Endothelial cell of umbilical vein (primary cell): ENCODE measurements around the gene C4orf33. TPM values are rescaled to one million over a fixed set of nuclear protein-coding genes. Genes with fewer than 3 reads are reported as not detected.

ENCODE experiments used
- BruUV-seq: library from RNA; stranded (reverse); fragments of 400-500 nt; replicated peaks from 2 replicates; lab custom pipeline; 2021; lab: Mats Ljungman, UMichigan
- CTCF ChIA-PET: fragments of 300-600, 350-600 bp; sonication (Branson Sonifier 250); formaldehyde crosslinking; loops from one replicate; lab custom pipeline; 2021; ENCODE audit warnings: antibody characterized with exemption, inconsistent platforms; lab: Charles Lee
- POLR2A ChIA-PET: fragments of 300-600, 350-600 bp; sonication (Branson Sonifier 250); formaldehyde crosslinking; loops from one replicate; lab custom pipeline; 2021; ENCODE audit warnings: antibody characterized with exemption, inconsistent platforms; lab: Charles Lee
- DNase-seq: peaks from one replicate; pipeline ENCODE4 v3.0.0-alpha.2; 2011; ENCODE audit warnings: low read depth, low spot score
- FAIRE-seq: peaks from 2 replicates; lab custom pipeline; 2011; peaks lifted over from hg19 to GRCh38; lab: Jason Lieb, UNC
- H2AFZ ChIP-seq: 2 replicates; pipeline ENCODE4 v1.6.0; 2012; ENCODE audit warnings: low read depth, low read length, control low read depth, inconsistent platforms
- H3K27ac ChIP-seq: 2 replicates; pipeline ENCODE4 v1.5.1; 2011; ENCODE audit warnings: low read depth, mild to moderate bottlenecking, control low read depth, low read length, moderate library complexity; ENCODE audit not compliant: insufficient read depth
- H3K27me3 ChIP-seq, 2 experiments: 2 replicates each; pipeline versions ENCODE4 v1.6.0 to v1.6.1; 2011; ENCODE audit warnings: low read length in 2 of 2, mixed read lengths in 1 of 2; ENCODE audit not compliant: control insufficient read depth in 2 of 2, insufficient read depth in 2 of 2
- H3K36me3 ChIP-seq, 2 experiments: 2 replicates in 1 of 2; 3 replicates in 1 of 2; pipeline ENCODE4 v1.5.1; 2011; ENCODE audit warnings: low read length in 2 of 2, mild to moderate bottlenecking in 1 of 2, moderate library complexity in 1 of 2; ENCODE audit not compliant: control insufficient read depth in 2 of 2, insufficient read depth in 2 of 2; ENCODE audit errors: extremely low read depth in 1 of 2
- H3K4me1 ChIP-seq: 3 replicates; pipeline ENCODE4 v1.5.1; 2011; ENCODE audit warnings: mild to moderate bottlenecking, low read length; ENCODE audit not compliant: control insufficient read depth, insufficient read depth; ENCODE audit errors: extremely low read depth
- H3K4me2 ChIP-seq: 2 replicates; pipeline ENCODE4 v1.6.1; 2011; ENCODE audit warnings: low read length, control low read depth, mixed read lengths; ENCODE audit not compliant: insufficient read depth
- H3K4me3 ChIP-seq, 3 experiments: fragments of 200-600 bp in 1 of 3; sonication (generic), shearing (Covaris generic) in 1 of 3; replicated peaks in 1 of 3; 2 replicates each; pipeline ENCODE4 v1.5.1; 2011 to 2016; ENCODE audit warnings: control low read depth in 3 of 3, low read length in 3 of 3, mild to moderate bottlenecking in 2 of 3, inconsistent platforms in 1 of 3, low read depth in 1 of 3, moderate library complexity in 1 of 3; ENCODE audit not compliant: insufficient read depth in 1 of 3
- H3K79me2 ChIP-seq: 2 replicates; pipeline ENCODE4 v1.6.0; 2012; ENCODE audit warnings: low read length, inconsistent platforms; ENCODE audit not compliant: control insufficient read depth, insufficient read depth
- H3K9ac ChIP-seq: replicated peaks from 2 replicates; pipeline ENCODE3; 2011; ENCODE audit warnings: low read length, control low read depth; ENCODE audit not compliant: insufficient read depth; ENCODE audit errors: extremely low read depth
- H3K9me1 ChIP-seq: replicated peaks from 3 replicates; pipeline ENCODE4 v1.6.0; 2011; ENCODE audit warnings: mild to moderate bottlenecking, low read length; ENCODE audit not compliant: control insufficient read depth, insufficient read depth; ENCODE audit errors: extremely low read depth
- H3K9me3 ChIP-seq: replicated peaks from 2 replicates; pipeline ENCODE4 v1.5.1; 2012; ENCODE audit warnings: low read length, inconsistent platforms; ENCODE audit not compliant: control insufficient read depth, insufficient read depth
- H4K20me1 ChIP-seq: replicated peaks from 2 replicates; pipeline ENCODE3; 2011; ENCODE audit warnings: mild to moderate bottlenecking, low read length; ENCODE audit not compliant: control insufficient read depth, insufficient read depth; ENCODE audit errors: extremely low read depth
- CTCF ChIP-seq, 2 donors: IDR thresholded peaks; 1 replicate in 1 of 2; 2 replicates in 1 of 2; pipeline ENCODE4 v1.5.1; 2011; ENCODE audit warnings: low read length in 2 of 2, mild to moderate bottlenecking in 2 of 2, moderate library complexity in 2 of 2, control low read depth in 1 of 2, inconsistent platforms in 1 of 2, low read depth in 1 of 2; ENCODE audit not compliant: insufficient read depth in 1 of 2; ENCODE audit errors: extremely low read depth in 1 of 2
- EZH2 ChIP-seq: IDR thresholded peaks from 2 replicates; pipeline ENCODE4 v1.6.1; 2012; ENCODE audit warnings: borderline replicate concordance, low read depth, mild to moderate bottlenecking, moderate library complexity, low read length, inconsistent platforms; ENCODE audit not compliant: severe bottlenecking
- FOS ChIP-seq: IDR thresholded peaks from 2 replicates; pipeline ENCODE4 v1.6.1; 2011; ENCODE audit warnings: mild to moderate bottlenecking, low read length, moderate library complexity, borderline replicate concordance; ENCODE audit not compliant: insufficient read depth
- GATA2 ChIP-seq: IDR thresholded peaks from 2 replicates; pipeline ENCODE4 v1.7.0; 2011; ENCODE audit warnings: low read depth, mild to moderate bottlenecking, moderate library complexity, mixed read lengths, low read length; ENCODE audit not compliant: insufficient read length, insufficient read depth
- JUN ChIP-seq: IDR thresholded peaks from 2 replicates; pipeline ENCODE4 v1.6.1; 2011; ENCODE audit warnings: borderline replicate concordance, low read depth; ENCODE audit not compliant: insufficient read length, insufficient read depth
- MYC ChIP-seq: IDR thresholded peaks from one replicate; pipeline ENCODE4 v1.6.1; 2011; ENCODE audit warnings: mild to moderate bottlenecking, low read depth, low read length
- POLR2A ChIP-seq: IDR thresholded peaks from 2 replicates; pipeline ENCODE4 v1.6.1; 2012; ENCODE audit warnings: low read depth, mild to moderate bottlenecking, control low read depth, low read length
- POLR2AphosphoS5 ChIP-seq: IDR thresholded peaks from 2 replicates; pipeline ENCODE4 v1.6.1; 2012; ENCODE audit warnings: low read depth, mild to moderate bottlenecking, control low read depth, low read length, moderate library complexity; ENCODE audit not compliant: insufficient read depth
- dilution Hi-C: fragments of 300-500 bp; cut with MboI; formaldehyde crosslinking; loops from one replicate; pipeline ENCODE4 v1.15.0; 2019; ENCODE audit warnings: low sequenced_read_pairs; ENCODE audit not compliant: extremely low pct_ligation_motif_present
- intact Hi-C: fragments of 100-400 bp; cut with micrococcal nuclease; formaldehyde crosslinking; loops from one replicate; pipeline ENCODE4 v1.10.0; 2022
- polyA plus RNA-seq, 4 experiments: library from polyadenylated mRNA; depleted of rRNA in 3 of 4; stranded (reverse) in 3 of 4; unstranded in 1 of 4; fragments of >200 nt; gene quantifications; 2 replicates each; pipeline versions ENCODE4 v1.2.1 to v1.2.3, GENCODE V29; 2011 to 2012; ENCODE audit warnings: missing spikeins in 1 of 4
- total RNA-seq: library from RNA; stranded (reverse); gene quantifications from 2 replicates; pipeline ENCODE4 v1.2.3, GENCODE V29; 2021
- TF ChIP-seq, protein P1 (sequence below): IDR thresholded peaks from 2 replicates; pipeline ENCODE4 v1.6.1; 2011; ENCODE audit not compliant: insufficient read depth, insufficient read length

Gene C4orf33
- total and polyA plus RNA-seq, 2 donors (not counting 3 experiments of a cell fraction or from before 2014, with no cell fraction given): 2.6 to 9.4 TPM

DNA sequence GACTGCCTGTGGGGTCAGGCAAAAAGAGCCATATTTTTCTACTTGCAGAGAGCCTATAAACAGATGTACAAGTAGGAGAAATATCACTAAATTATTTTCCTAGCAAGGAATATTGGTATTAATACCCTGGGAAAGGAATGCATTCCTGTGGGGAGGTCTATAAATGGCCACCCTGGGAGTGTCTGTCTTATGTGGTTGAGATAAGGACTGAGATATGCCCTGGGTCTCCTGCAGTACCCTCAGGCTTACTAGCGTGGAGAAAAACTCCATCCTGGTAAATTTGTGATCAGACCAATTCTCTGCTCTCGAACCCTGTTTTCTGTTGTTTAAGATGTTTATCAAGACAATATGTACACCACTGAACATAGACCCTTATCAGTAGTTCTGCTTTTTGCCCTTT, 35.4 kb downstream of the C4orf33 start:
- H3K27ac ChIP-seq: no peak overlapping the region
- H3K27me3 ChIP-seq: no peaks in the 10 kb centered on the region
- intact Hi-C loops: no loop called here
- dilution Hi-C loops: no loop called here
- TF ChIP-seq MYC: no peak
- no peak for TF ChIP-seq GATA2
- no peak for TF ChIP-seq JUN
- TF ChIP-seq, protein P1, sequence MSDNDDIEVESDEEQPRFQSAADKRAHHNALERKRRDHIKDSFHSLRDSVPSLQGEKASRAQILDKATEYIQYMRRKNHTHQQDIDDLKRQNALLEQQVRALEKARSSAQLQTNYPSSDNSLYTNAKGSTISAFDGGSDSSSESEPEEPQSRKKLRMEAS: no peak
- TF ChIP-seq FOS: no peak
- no peak for TF ChIP-seq POLR2A
- TF ChIP-seq EZH2: no peak
- TF ChIP-seq CTCF (IDR thresholded peaks at IDR 0.05; ENCODE audit: extremely low read depth in 1 of 2, insufficient read depth in 1 of 2, low read depth in 1 of 2, low read length in 2 of 2): no peak
- no peak for TF ChIP-seq POLR2AphosphoS5
- H3K79me2 ChIP-seq: no peaks in the 10 kb centered on the region
- no peak overlapping the region for H3K4me2 ChIP-seq
- POLR2A ChIA-PET: no interaction called here
- H3K9ac ChIP-seq: no peak overlapping the region
- CTCF ChIA-PET: no interaction called here
- H3K9me1 ChIP-seq: no peaks in the 10 kb centered on the region
- BruUV-seq: no TSS peak
- no peak for FAIRE-seq
- DNase-seq: no peak
- no peaks in the 10 kb centered on the region for H3K36me3 ChIP-seq
- H3K4me1 ChIP-seq: no peaks in the 10 kb centered on the region
- H2AFZ ChIP-seq: no peak overlapping the region
- H3K9me3 ChIP-seq: no peaks in the 10 kb centered on the region
- no peaks in the 10 kb centered on the region for H4K20me1 ChIP-seq
- H3K4me3 ChIP-seq: no peak overlapping the region
